Heart right ventricle (tissue), 16 donors: ENCODE measurements around the gene ADGRA3. TPM values are rescaled to one million over a fixed set of nuclear protein-coding genes. Genes with fewer than 3 reads are reported as not detected.

Source experiments
- ATAC-seq, 8 donors: fragments of 200-7000 bp; cut with Tn5 transposase; one replicate each; pipeline ENCODE4 v1.9.1; 2020; ENCODE audit warnings: mild to moderate bottlenecking in 8 of 8, moderate library complexity in 8 of 8, moderate number of reproducible peaks in 1 of 8
- DNase-seq, 2 donors: peaks; one replicate each; pipeline ENCODE4 v3.0.0-alpha.2; 2020
- H3K27ac ChIP-seq, 10 donors: fragments of 200-600 bp; sonication (generic) in 2 of 10; one replicate each; pipeline versions ENCODE4 v1.5.0 to v1.8.0; 2020 to 2022; ENCODE audit warnings: mild to moderate bottlenecking in 3 of 10
- H3K27me3 ChIP-seq, 7 donors: fragments of 200-600 bp; one replicate each; pipeline ENCODE4 v1.8.0; 2021 to 2022; ENCODE audit warnings: mild to moderate bottlenecking in 2 of 7
- H3K36me3 ChIP-seq, 9 donors: fragments of 200-600 bp; sonication (generic) in 1 of 9; one replicate each; pipeline versions ENCODE4 v1.5.0 to v1.8.0; 2020 to 2022; ENCODE audit warnings: mild to moderate bottlenecking in 2 of 9
- H3K4me1 ChIP-seq, 9 donors: fragments of 200-600 bp; sonication (generic) in 1 of 9; one replicate each; pipeline versions ENCODE4 v1.5.0 to v1.8.0; 2020 to 2022; ENCODE audit warnings: mild to moderate bottlenecking in 4 of 9
- H3K4me3 ChIP-seq, 10 donors: fragments of 200-600 bp; sonication (generic) in 2 of 10; one replicate each; pipeline versions ENCODE4 v1.5.0 to v1.8.0; 2020 to 2022; ENCODE audit warnings: mild to moderate bottlenecking in 7 of 10, moderate library complexity in 2 of 10
- H3K9me3 ChIP-seq, 11 donors: fragments of 200-600 bp in 10 of 11; sonication (generic) in 2 of 11; one replicate each; pipeline versions ENCODE4 v1.5.0 to v1.8.0; 2013 to 2022; ENCODE audit warnings: mild to moderate bottlenecking in 2 of 11, control low read depth in 1 of 11, moderate library complexity in 1 of 11
- WGBS, 2 donors: extraction: QIAGEN DNeasy Blood & Tissue Kit; methylation state at CpG; one replicate each; pipeline ENCODE4 v1.1.7; 2013; ENCODE audit warnings: inconsistent platforms in 1 of 2; 5-methylcytosine and 5-hydroxymethylcytosine counted together
- intact Hi-C, 10 donors: fragments of 100-400 bp; cut with DNase I; formaldehyde crosslinking; loops; one replicate each; pipeline versions ENCODE4 v1.11.1 to v1.14.2; 2022
- polyA plus RNA-seq, 2 donors: library from polyadenylated mRNA; stranded (reverse); fragments of 200-250 nt; gene quantifications; one replicate each; pipeline ENCODE4 v1.2.3, GENCODE V29; 2013
- total RNA-seq, 10 donors: library from RNA; stranded (reverse); fragmentation: NEBNext Ultra II Directional in 3 of 10; extraction: Animal tissue kit (Norgen Biotek cat#: 25700) in 3 of 10; gene quantifications; one replicate each; pipeline versions ENCODE4 v1.2.1 to v1.2.4, GENCODE V29; 2021 to 2023
- TF ChIP-seq, protein P1 (sequence below), 9 donors: fragments of 200-600 bp; sonication (generic) in 2 of 9; IDR thresholded peaks; one replicate each; pipeline versions ENCODE4 v1.5.0 to v1.8.0; 2021 to 2022; ENCODE audit warnings: antibody characterized with exemption in 9 of 9, mild to moderate bottlenecking in 5 of 9, moderate library complexity in 1 of 9
- donor health status: Arrhythmogenic right ventricular cardiomyopathy.
- donor health status: ischemic (EF 13 %, LVEDD 7.1; RV severe dilation, severe dysfunction).
- donor health status: healthy with polysubstance abuse.
- donor health status: DM: no; HTN: yes; CAD: no.
- donor health status: DM: no; HTN: no; CAD: no.
- donor health status: ischemic (EF 25% LVEDD 6.9; RV normal size, moderate dysfunction).
- donor health status: ischemic (EF 25% LVEDD 5.7; RV mildly dilated, moderate dysfunction).
- donor health status: healthy.
- donor health status: DM: yes; HTN: yes; CAD: no.
- donor health status: Ischemic cardiomyopathy.
- donor health status: ischemic (EF 35%, LVEDD 5.7; RV mildly dilated, moderate dysfunction).
- donor health status: nonischemic (EF 11% LVEDD 7.7; RV severe dilation, severe dysfunction).
- donor health status: DM: yes; HTN: yes; CAD: no.
- donor health status: PGD.
- donor health status: ischemic (EF 29% LVEDD 5.4; RV normal size, mild dysfunction).
- donor health status: nonischemic (EF 23%, LVEDD 6.1; RV moderate dilation, normal function).

The ADGRA3 gene
- total and polyA plus RNA-seq, 12 donors: 4.9 to 29.5 (median 20.8) TPM

- ATAC-seq (peak in 2 of 8 donors; percentile 65 to 78), DNase-seq (no peak)
- H3K27me3 ChIP-seq: no peaks in the 10 kb centered on the region
- H3K9me3 ChIP-seq: no peaks in the 10 kb centered on the region
- TF ChIP-seq, protein P1, sequence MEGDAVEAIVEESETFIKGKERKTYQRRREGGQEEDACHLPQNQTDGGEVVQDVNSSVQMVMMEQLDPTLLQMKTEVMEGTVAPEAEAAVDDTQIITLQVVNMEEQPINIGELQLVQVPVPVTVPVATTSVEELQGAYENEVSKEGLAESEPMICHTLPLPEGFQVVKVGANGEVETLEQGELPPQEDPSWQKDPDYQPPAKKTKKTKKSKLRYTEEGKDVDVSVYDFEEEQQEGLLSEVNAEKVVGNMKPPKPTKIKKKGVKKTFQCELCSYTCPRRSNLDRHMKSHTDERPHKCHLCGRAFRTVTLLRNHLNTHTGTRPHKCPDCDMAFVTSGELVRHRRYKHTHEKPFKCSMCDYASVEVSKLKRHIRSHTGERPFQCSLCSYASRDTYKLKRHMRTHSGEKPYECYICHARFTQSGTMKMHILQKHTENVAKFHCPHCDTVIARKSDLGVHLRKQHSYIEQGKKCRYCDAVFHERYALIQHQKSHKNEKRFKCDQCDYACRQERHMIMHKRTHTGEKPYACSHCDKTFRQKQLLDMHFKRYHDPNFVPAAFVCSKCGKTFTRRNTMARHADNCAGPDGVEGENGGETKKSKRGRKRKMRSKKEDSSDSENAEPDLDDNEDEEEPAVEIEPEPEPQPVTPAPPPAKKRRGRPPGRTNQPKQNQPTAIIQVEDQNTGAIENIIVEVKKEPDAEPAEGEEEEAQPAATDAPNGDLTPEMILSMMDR (IDR thresholded peaks at IDR 0.05): no peak
- peaks cover 0 to 12% (median 0%) of the 10 kb centered on the region in 9 donors for H3K36me3 ChIP-seq
- peaks cover 0 to 6% (median 0%) of the 10 kb centered on the region in 9 donors for H3K4me1 ChIP-seq
- intact Hi-C loops: loop anchor here in 8 of 10 donors (5.0 to 10.0 kb wide), 4 partner anchors 103 to 280 kb away; partner anchors contain the start of genes GBA3 (in 4 of the 8) and ADGRA3 (in 1 of the 8)
- 54 to 67% methylated on average over 3 of the region's 3 CpGs for WGBS, 2 donors
- H3K4me3 ChIP-seq: no peak overlapping the region
- no peak overlapping the region for H3K27ac ChIP-seq
These were observed 103.9 kb downstream of the ADGRA3 start for GRCh38 chr4:22412013-22412412.

- intact Hi-C loops: loop anchor here in 9 of 10 donors (2.0 to 10.0 kb wide), 6 partner anchors 104 to 282 kb away; partner anchors contain the start of genes GBA3 (in 4 of the 9) and ADGRA3 (in 1 of the 9)
- no peak overlapping the region for H3K27ac ChIP-seq
- ATAC-seq (no peak), DNase-seq (no peak)
- H3K36me3 ChIP-seq: peaks cover 0 to 16% (median 0%) of the 10 kb centered on the region in 9 donors
- TF ChIP-seq, protein P1 (IDR thresholded peaks at IDR 0.05): peak; percentile 20 to 69 (median 59)
- 82 to 89% methylated on average over 1 of the region's 1 CpG for WGBS, 2 donors
- peaks cover 0 to 6% (median 0%) of the 10 kb centered on the region in 9 donors for H3K4me1 ChIP-seq
- no peaks in the 10 kb centered on the region for H3K27me3 ChIP-seq
- H3K4me3 ChIP-seq: no peak overlapping the region
- no peaks in the 10 kb centered on the region for H3K9me3 ChIP-seq
These were observed 105.1 kb downstream of the ADGRA3 start for GRCh38 chr4:22410645-22411247.

GRCh38 chr4:22408474-22408873 is 107.4 kb downstream of the ADGRA3 start:
- Histone ChIP-seq H3K27ac (no peak overlapping the region), H3K36me3 (peaks cover 0 to 18% (median 0%) of the 10 kb centered on the region in 9 donors), H3K27me3 (no peaks in the 10 kb centered on the region), H3K4me3 (no peak overlapping the region), H3K9me3 (no peaks in the 10 kb centered on the region), H3K4me1 (peaks cover 0 to 6% (median 0%) of the 10 kb centered on the region in 9 donors)
- intact Hi-C loops: loop anchor here in 3 of 10 donors (5.0 to 10.0 kb wide), 3 partner anchors 279 to 286 kb away; partner anchors contain the start of gene GBA3 (in 2 of the 3)
- DNase-seq (no peak), ATAC-seq (no peak)
- WGBS, 2 donors: 68 to 71% methylated on average over 1 of the region's 1 CpG
- TF ChIP-seq, protein P1 (IDR thresholded peaks at IDR 0.05): no peak

GRCh38 chr4:22407361-22407760 is 108.5 kb downstream of the ADGRA3 start:
- H3K9me3 ChIP-seq: no peaks in the 10 kb centered on the region
- H3K4me1 ChIP-seq: peaks cover 0 to 5% (median 0%) of the 10 kb centered on the region in 9 donors
- ATAC-seq (no peak), DNase-seq (no peak)
- peaks cover 0 to 7% (median 0%) of the 10 kb centered on the region in 9 donors for H3K36me3 ChIP-seq
- intact Hi-C loops: loop anchor here in 3 of 10 donors (5.0 to 10.0 kb wide), 3 partner anchors 280 to 287 kb away; partner anchors contain the start of gene GBA3 (in 2 of the 3)
- H3K27ac ChIP-seq: no peak overlapping the region
- H3K4me3 ChIP-seq: no peak overlapping the region
- H3K27me3 ChIP-seq: no peaks in the 10 kb centered on the region
- TF ChIP-seq, protein P1 (IDR thresholded peaks at IDR 0.05): no peak
